Uterus (tissue), 4 donors: Measurements from ENCODE around the gene SHPK. TPM values are rescaled to one million over a fixed set of nuclear protein-coding genes. Genes with fewer than 3 reads are reported as not detected.

Experiments
- DNase-seq, 2 donors: peaks; one replicate each; pipeline ENCODE4 v3.0.0-alpha.2; 2019 to 2020
- H3K27ac ChIP-seq, 2 donors: fragments of 200-600 bp; sonication (generic); 1 replicate in 1 of 2; 2 replicates in 1 of 2; pipeline ENCODE4 v1.5.1; 2016 to 2018
- H3K27me3 ChIP-seq, 2 donors: fragments of 200-600 bp; sonication (generic); one replicate each; pipeline ENCODE4 v1.5.1; 2018 to 2019; ENCODE audit warnings: control low read depth in 1 of 2
- H3K36me3 ChIP-seq, 2 donors: fragments of 200-600 bp; sonication (generic); one replicate each; pipeline ENCODE4 v1.5.1; 2019; ENCODE audit warnings: control low read depth in 1 of 2
- H3K4me1 ChIP-seq, 2 donors: fragments of 200-600 bp; sonication (generic); one replicate each; pipeline ENCODE4 v1.5.1; 2018 to 2019; ENCODE audit warnings: control low read depth in 1 of 2
- H3K4me3 ChIP-seq, 2 donors: fragments of 200-600 bp; sonication (generic); 1 replicate in 1 of 2; 2 replicates in 1 of 2; pipeline ENCODE4 v1.5.1; 2018 to 2019; ENCODE audit warnings: mild to moderate bottlenecking in 1 of 2
- H3K9me3 ChIP-seq, 2 donors: fragments of 200-600 bp; sonication (generic); one replicate each; pipeline ENCODE4 v1.5.1; 2019; ENCODE audit warnings: control low read depth in 1 of 2
- POLR2A ChIP-seq, 2 donors: fragments of 450-650 bp; IDR thresholded peaks; one replicate each; pipeline ENCODE4 v1.6.1; 2016; ENCODE audit warnings: antibody characterized with exemption in 2 of 2, mild to moderate bottlenecking in 1 of 2, moderate library complexity in 1 of 2
- intact Hi-C: fragments of 100-400 bp; cut with DNase I; formaldehyde crosslinking; loops from one replicate; pipeline ENCODE4 v1.15.1; 2023; ENCODE audit warnings: low total_unique reads
- total RNA-seq, 4 donors: library from RNA; depleted of rRNA in 3 of 4; stranded (reverse); fragments of >200 nt in 3 of 4; gene quantifications; one replicate each; pipeline versions ENCODE4 v1.1.0 to v1.2.4, GENCODE V29; 2014 to 2023
- TF ChIP-seq, protein P1 (sequence below), 4 experiments: fragments of 200-600 bp in 2 of 4; fragments of 450-650 bp in 2 of 4; sonication (generic) in 2 of 4; IDR thresholded peaks; one replicate each; pipeline ENCODE4 v1.5.1; 2016 to 2019; ENCODE audit warnings: antibody characterized with exemption in 4 of 4, mild to moderate bottlenecking in 2 of 4, moderate library complexity in 1 of 4
- donor health status: DM: yes; HTN: yes; CAD: no.

Gene SHPK
- total RNA-seq, 4 donors from 2014 or later = 0.26 to 24.4 (median 8.3) TPM

GRCh38 chr17:3647251-3647650 lies 11.2 kb upstream of the SHPK start:
- intact Hi-C loops = no loop called here
- no peak overlapping the region for H3K4me3 ChIP-seq
- H3K9me3 ChIP-seq = no peaks in the 10 kb centered on the region
- H3K27me3 ChIP-seq = no peaks in the 10 kb centered on the region
- no peaks in the 10 kb centered on the region for H3K36me3 ChIP-seq
- DNase-seq = no peak
- no peak for TF ChIP-seq POLR2A (IDR thresholded peaks at IDR 0.05)
- TF ChIP-seq, protein P1, sequence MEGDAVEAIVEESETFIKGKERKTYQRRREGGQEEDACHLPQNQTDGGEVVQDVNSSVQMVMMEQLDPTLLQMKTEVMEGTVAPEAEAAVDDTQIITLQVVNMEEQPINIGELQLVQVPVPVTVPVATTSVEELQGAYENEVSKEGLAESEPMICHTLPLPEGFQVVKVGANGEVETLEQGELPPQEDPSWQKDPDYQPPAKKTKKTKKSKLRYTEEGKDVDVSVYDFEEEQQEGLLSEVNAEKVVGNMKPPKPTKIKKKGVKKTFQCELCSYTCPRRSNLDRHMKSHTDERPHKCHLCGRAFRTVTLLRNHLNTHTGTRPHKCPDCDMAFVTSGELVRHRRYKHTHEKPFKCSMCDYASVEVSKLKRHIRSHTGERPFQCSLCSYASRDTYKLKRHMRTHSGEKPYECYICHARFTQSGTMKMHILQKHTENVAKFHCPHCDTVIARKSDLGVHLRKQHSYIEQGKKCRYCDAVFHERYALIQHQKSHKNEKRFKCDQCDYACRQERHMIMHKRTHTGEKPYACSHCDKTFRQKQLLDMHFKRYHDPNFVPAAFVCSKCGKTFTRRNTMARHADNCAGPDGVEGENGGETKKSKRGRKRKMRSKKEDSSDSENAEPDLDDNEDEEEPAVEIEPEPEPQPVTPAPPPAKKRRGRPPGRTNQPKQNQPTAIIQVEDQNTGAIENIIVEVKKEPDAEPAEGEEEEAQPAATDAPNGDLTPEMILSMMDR (IDR thresholded peaks at IDR 0.05) = no peak
- H3K4me1 ChIP-seq = no peaks in the 10 kb centered on the region
- no peak overlapping the region for H3K27ac ChIP-seq

DNA sequence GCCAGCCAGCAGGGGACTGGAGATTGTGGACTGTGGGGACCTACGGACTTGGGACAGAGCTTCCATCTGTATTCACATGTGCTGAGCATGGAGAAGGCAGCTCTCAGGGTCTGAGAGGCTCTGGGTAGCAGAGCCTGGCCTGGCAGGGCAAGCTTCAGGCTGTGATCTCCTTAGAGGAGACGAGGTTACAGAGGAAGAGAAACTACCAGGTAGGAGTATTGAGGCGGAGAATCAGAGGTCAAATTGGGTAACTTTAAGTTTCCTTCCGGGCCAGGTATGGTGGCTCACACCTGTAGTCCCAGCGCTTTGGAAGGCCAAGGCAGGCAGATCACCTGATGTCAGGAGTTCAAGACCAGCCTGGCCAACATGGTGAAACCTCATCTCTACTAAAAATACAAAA lies 9.3 kb upstream of the SHPK start:
- intact Hi-C loops = no loop called here
- Histone ChIP-seq H3K27ac (no peak overlapping the region), H3K9me3 (no peaks in the 10 kb centered on the region), H3K4me3 (no peak overlapping the region), H3K36me3 (no peaks in the 10 kb centered on the region), H3K4me1 (no peaks in the 10 kb centered on the region), H3K27me3 (no peaks in the 10 kb centered on the region)
- TF ChIP-seq POLR2A (IDR thresholded peaks at IDR 0.05) = no peak
- TF ChIP-seq, protein P1 (IDR thresholded peaks at IDR 0.05) = no peak
- DNase-seq = no peak

GRCh38 chr17:3643889-3644349 lies 7.9 kb upstream of the SHPK start:
- H3K27ac ChIP-seq = no peak overlapping the region
- H3K9me3 ChIP-seq = no peaks in the 10 kb centered on the region
- intact Hi-C loops = no loop called here
- TF ChIP-seq, protein P1 (IDR thresholded peaks at IDR 0.05) = no peak
- TF ChIP-seq POLR2A (IDR thresholded peaks at IDR 0.05) = no peak
- H3K27me3 ChIP-seq = no peaks in the 10 kb centered on the region
- no peaks in the 10 kb centered on the region for H3K4me1 ChIP-seq
- no peak overlapping the region for H3K4me3 ChIP-seq
- no peaks in the 10 kb centered on the region for H3K36me3 ChIP-seq
- no peak for DNase-seq

DNA sequence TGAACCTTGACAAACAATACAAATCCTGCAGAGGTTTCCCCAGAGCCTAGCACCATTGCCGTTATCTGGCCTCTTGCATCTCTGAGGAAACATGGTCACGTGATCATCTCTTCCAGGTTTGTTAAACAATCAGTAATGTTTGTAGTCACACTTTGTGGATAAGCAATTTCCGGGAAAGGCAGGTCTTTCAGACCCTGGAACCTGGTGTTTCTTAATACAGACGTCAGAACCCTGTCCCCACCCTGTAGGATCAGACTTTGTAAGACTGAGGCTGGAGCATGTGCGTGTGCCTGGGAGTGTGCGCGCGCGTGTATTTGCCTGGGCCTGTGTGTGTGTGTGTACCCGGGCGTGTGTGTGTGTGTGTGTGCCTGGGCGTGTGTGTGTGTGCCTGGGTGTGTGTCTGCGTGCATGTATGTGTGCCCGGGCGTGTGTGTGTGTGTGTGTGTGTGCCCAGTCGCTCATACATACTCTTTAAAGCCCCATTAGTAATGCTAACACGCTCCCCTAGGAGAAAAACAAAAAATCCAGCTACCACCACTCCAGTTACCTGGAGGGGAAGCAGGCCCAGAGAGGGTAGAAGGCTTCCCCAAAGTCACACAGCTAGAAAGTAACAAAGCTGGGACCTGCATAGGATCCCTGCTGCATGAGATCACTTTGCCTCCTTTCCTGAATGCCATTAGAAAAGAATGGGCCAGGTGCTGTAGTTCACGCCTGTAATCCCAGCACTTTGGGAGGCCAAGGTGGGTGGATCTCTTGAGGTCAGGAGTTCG lies 5.9 kb upstream of the SHPK start:
- no peak for DNase-seq
- Histone ChIP-seq H3K9me3 (no peaks in the 10 kb centered on the region), H3K27ac (no peak overlapping the region), H3K4me3 (no peak overlapping the region), H3K4me1 (no peaks in the 10 kb centered on the region), H3K36me3 (no peaks in the 10 kb centered on the region), H3K27me3 (no peaks in the 10 kb centered on the region)
- intact Hi-C loops = no loop called here
- TF ChIP-seq, protein P1 (IDR thresholded peaks at IDR 0.05) = no peak
- no peak for TF ChIP-seq POLR2A (IDR thresholded peaks at IDR 0.05)

GRCh38 chr17:3641014-3641413 lies 5.0 kb upstream of the SHPK start:
- no peak for DNase-seq
- H3K27me3 ChIP-seq = no peaks in the 10 kb centered on the region
- H3K27ac ChIP-seq = no peak overlapping the region
- no peaks in the 10 kb centered on the region for H3K9me3 ChIP-seq
- no peaks in the 10 kb centered on the region for H3K36me3 ChIP-seq
- no peak for TF ChIP-seq POLR2A (IDR thresholded peaks at IDR 0.05)
- TF ChIP-seq, protein P1 (IDR thresholded peaks at IDR 0.05) = no peak
- H3K4me1 ChIP-seq = no peaks in the 10 kb centered on the region
- intact Hi-C loops = no loop called here
- no peak overlapping the region for H3K4me3 ChIP-seq
